Neuronal stem cell (in vitro differentiated cells): ENCODE measurements around the gene AZIN2.

Experiments
- DNase-seq: peaks from one replicate; pipeline ENCODE4 v3.0.0-alpha.2; 2013; ENCODE audit warnings: low spot score
- H2AFZ ChIP-seq: one replicate; pipeline ENCODE4 v1.6.1; 2013; ENCODE audit warnings: mild to moderate bottlenecking, low read length, inconsistent platforms
- H2AK5ac ChIP-seq: 2 replicates; pipeline ENCODE4 v1.6.1; 2013; ENCODE audit warnings: low read depth, mild to moderate bottlenecking, inconsistent platforms, low read length, moderate library complexity, mixed read lengths
- H2BK120ac ChIP-seq: 2 replicates; pipeline ENCODE4 v1.6.1; 2013; ENCODE audit warnings: low read depth, mild to moderate bottlenecking, inconsistent platforms, low read length, moderate library complexity, mixed read lengths
- H2BK12ac ChIP-seq: one replicate; pipeline ENCODE4 v1.6.1; 2013; ENCODE audit warnings: low read length, inconsistent platforms
- H2BK15ac ChIP-seq: 2 replicates; pipeline ENCODE4 v1.6.1; 2013; ENCODE audit warnings: mild to moderate bottlenecking, low read length, inconsistent platforms, mixed read lengths
- H2BK5ac ChIP-seq: one replicate; pipeline ENCODE4 v1.6.1; 2013; ENCODE audit warnings: inconsistent platforms, mild to moderate bottlenecking, low read length, moderate library complexity
- H3K14ac ChIP-seq: one replicate; pipeline ENCODE4 v1.6.1; 2013; ENCODE audit warnings: low read length, inconsistent platforms
- H3K18ac ChIP-seq: 2 replicates; pipeline ENCODE4 v1.6.1; 2013; ENCODE audit warnings: low read length, inconsistent platforms
- H3K23ac ChIP-seq: 2 replicates; pipeline ENCODE4 v1.6.1; 2013; ENCODE audit warnings: low read depth, mild to moderate bottlenecking, mixed read lengths, low read length, inconsistent platforms; ENCODE audit not compliant: poor library complexity
- H3K27ac ChIP-seq: replicated peaks from 3 replicates; pipeline ENCODE4 v1.5.1; 2013; ENCODE audit warnings: low read length, inconsistent platforms
- H3K27me3 ChIP-seq, 3 experiments: 2 replicates each; pipeline ENCODE4 v1.6.1; 2013; ENCODE audit warnings: low read length in 3 of 3, mild to moderate bottlenecking in 2 of 3, inconsistent platforms in 1 of 3, low read depth in 1 of 3, mixed read lengths in 1 of 3, moderate library complexity in 1 of 3; ENCODE audit not compliant: control insufficient read depth in 3 of 3, insufficient read depth in 3 of 3
- H3K36me3 ChIP-seq, 2 donors: replicated peaks in 1 of 2; 2 replicates each; pipeline ENCODE4 v1.6.1; 2013; ENCODE audit warnings: low read length in 2 of 2; ENCODE audit not compliant: control insufficient read depth in 2 of 2, insufficient read depth in 2 of 2
- H3K4ac ChIP-seq: 2 replicates; pipeline ENCODE4 v1.6.1; 2013; ENCODE audit warnings: inconsistent platforms, mild to moderate bottlenecking, low read length, moderate library complexity
- H3K4me1 ChIP-seq, 2 donors: 1 replicate in 1 of 2; 2 replicates in 1 of 2; pipeline ENCODE4 v1.6.1; 2013; ENCODE audit warnings: low read length in 2 of 2, low read depth in 1 of 2; ENCODE audit not compliant: control insufficient read depth in 2 of 2, insufficient read depth in 1 of 2
- H3K4me2 ChIP-seq: one replicate; pipeline ENCODE4 v1.6.1; 2013; ENCODE audit warnings: mild to moderate bottlenecking, low read length, inconsistent platforms; ENCODE audit not compliant: insufficient read depth, poor library complexity, severe bottlenecking
- H3K4me3 ChIP-seq, 2 donors: 2 replicates each; pipeline ENCODE4 v1.5.1; 2013; ENCODE audit warnings: low read length in 2 of 2, mild to moderate bottlenecking in 2 of 2, inconsistent platforms in 1 of 2, moderate library complexity in 1 of 2
- H3K79me1 ChIP-seq: one replicate; pipeline ENCODE4 v1.6.1; 2013; ENCODE audit warnings: low read depth, mild to moderate bottlenecking, inconsistent platforms, low read length, moderate library complexity
- H3K9ac ChIP-seq: one replicate; pipeline ENCODE4 v1.6.1; 2013; ENCODE audit warnings: mild to moderate bottlenecking, low read depth, low read length, inconsistent platforms; ENCODE audit not compliant: poor library complexity
- H3K9me3 ChIP-seq, 2 donors: replicated peaks in 1 of 2; 2 replicates each; pipeline versions ENCODE3 to v1.6.1; 2013; ENCODE audit warnings: low read length in 2 of 2, mild to moderate bottlenecking in 2 of 2, inconsistent platforms in 1 of 2, low read depth in 1 of 2, mixed read lengths in 1 of 2, moderate library complexity in 1 of 2; ENCODE audit not compliant: control insufficient read depth in 2 of 2, insufficient read depth in 1 of 2
- H4K8ac ChIP-seq: one replicate; pipeline ENCODE4 v1.6.1; 2013; ENCODE audit warnings: low read depth, mild to moderate bottlenecking, inconsistent platforms, low read length, moderate library complexity
- H4K91ac ChIP-seq: one replicate; pipeline ENCODE4 v1.6.1; 2013; ENCODE audit warnings: low read length, low read depth, mild to moderate bottlenecking, inconsistent platforms; ENCODE audit not compliant: poor library complexity
- WGBS, 2 donors: extraction: QIAGEN DNeasy Blood & Tissue Kit; methylation state at CpG; one replicate each; pipeline ENCODE4 v1.1.7; 2013; ENCODE audit warnings: missing lambda C conversion rate in 2 of 2, mixed read lengths in 1 of 2; ENCODE audit not compliant: insufficient read length in 2 of 2, insufficient replicate concordance in 1 of 2; ENCODE audit errors: extremely low coverage in 2 of 2; 5-methylcytosine and 5-hydroxymethylcytosine counted together

The AZIN2 gene

DNA sequence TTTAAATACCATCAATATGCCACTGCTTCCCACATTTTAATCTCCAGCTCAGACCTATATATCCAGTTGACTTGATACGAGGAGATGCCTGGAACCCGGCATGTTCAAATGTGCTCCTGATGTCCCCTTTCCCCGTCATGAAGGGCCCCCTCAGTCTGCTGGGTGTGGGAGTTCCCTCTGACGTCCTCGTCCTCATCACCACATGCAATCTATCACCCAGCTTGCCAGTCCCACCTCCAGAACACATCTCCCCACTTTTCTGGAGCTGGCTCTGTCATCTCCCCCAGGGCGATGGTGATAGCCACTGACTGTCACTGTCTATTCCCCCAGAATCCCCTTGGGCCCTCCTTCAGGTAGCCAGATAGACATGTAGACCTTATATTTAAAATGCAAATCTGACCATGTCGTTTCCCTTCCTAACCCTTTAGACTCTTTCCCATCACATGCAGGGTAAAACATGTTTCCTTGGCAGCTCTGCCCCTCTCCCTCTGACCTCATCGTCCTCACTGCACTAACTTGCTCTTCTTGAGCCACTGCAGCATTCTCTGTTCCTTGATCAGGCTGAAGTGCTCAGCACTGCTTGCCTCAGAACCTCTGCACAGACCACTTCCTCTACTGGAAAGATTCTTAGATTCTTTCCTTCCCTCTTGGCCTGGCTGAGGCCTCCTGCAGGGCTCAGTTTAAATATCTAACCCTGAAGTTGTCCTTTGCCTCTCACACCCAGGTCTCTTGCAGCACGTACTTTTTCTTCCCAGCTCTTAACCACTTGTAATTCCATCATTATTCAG lies 7.4 kb downstream of the AZIN2 start:
- no peak overlapping the region for H3K18ac ChIP-seq
- H2AK5ac ChIP-seq = no peak overlapping the region
- H3K36me3 ChIP-seq = no peaks in the 10 kb centered on the region
- H2BK120ac ChIP-seq = no peak overlapping the region
- H3K4me2 ChIP-seq = no peak overlapping the region
- no peaks in the 10 kb centered on the region for H3K79me1 ChIP-seq
- DNase-seq = no peak
- peaks cover 0 to 9% (median 0%) of the 10 kb centered on the region in 3 experiments for H3K27me3 ChIP-seq
- no peak overlapping the region for H3K4ac ChIP-seq
- no peak overlapping the region for H2BK15ac ChIP-seq
- H4K8ac ChIP-seq = no peak overlapping the region
- H3K4me3 ChIP-seq = no peak overlapping the region
- peaks cover 3 to 8% of the 10 kb centered on the region in 2 donors for H3K4me1 ChIP-seq
- no peaks in the 10 kb centered on the region for H3K9me3 ChIP-seq
- H2BK12ac ChIP-seq = no peak overlapping the region
- H3K14ac ChIP-seq = no peak overlapping the region
- no peak overlapping the region for H3K9ac ChIP-seq
- H2AFZ ChIP-seq = no peak overlapping the region
- H3K23ac ChIP-seq = no peak overlapping the region
- no peak overlapping the region for H3K27ac ChIP-seq
- no CpG with 5 or more reads among the region's 9 CpGs for WGBS, 2 donors
- no peak overlapping the region for H2BK5ac ChIP-seq
- no peak overlapping the region for H4K91ac ChIP-seq

DNA sequence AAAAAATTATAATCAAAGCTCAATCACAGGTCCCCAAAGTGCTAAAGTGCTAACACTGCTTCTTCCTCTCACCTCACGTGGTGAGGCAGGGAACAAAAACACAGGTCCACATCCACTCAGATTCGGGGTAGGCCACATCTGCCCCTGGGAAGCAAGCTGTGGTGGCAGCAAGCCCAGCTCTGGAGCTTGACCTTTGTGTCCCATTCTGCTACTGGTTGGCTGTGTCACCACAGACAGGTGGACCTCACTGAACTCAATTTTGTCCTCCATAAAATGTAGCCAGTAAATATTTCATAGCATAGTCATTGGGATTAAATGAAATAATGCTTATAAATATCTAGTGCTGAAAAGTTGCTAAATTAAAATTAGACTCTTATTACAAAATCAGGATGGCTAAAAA lies 8.5 kb downstream of the AZIN2 start:
- Histone ChIP-seq H3K4me2 (no peak overlapping the region), H3K4me1 (peaks cover 3 to 8% of the 10 kb centered on the region in 2 donors), H3K9me3 (no peaks in the 10 kb centered on the region), H2BK120ac (no peak overlapping the region), H3K27ac (no peak overlapping the region), H3K4me3 (no peak overlapping the region), H3K14ac (no peak overlapping the region), H4K8ac (peak overlapping the region; percentile 48), H4K91ac (no peak overlapping the region), H2BK15ac (no peak overlapping the region), H2BK12ac (no peak overlapping the region), H3K4ac (no peak overlapping the region), H3K27me3 (peaks cover 0 to 2% (median 0%) of the 10 kb centered on the region in 3 experiments), H2BK5ac (no peak overlapping the region), H2AFZ (no peak overlapping the region), H2AK5ac (no peak overlapping the region), H3K18ac (no peak overlapping the region), H3K79me1 (no peaks in the 10 kb centered on the region), H3K9ac (no peak overlapping the region), H3K36me3 (no peaks in the 10 kb centered on the region), H3K23ac (no peak overlapping the region)
- DNase-seq = no peak
- no CpG with 5 or more reads among the region's 2 CpGs for WGBS, 2 donors

GRCh38 chr1:33092438-33092837 lies 11.5 kb downstream of the AZIN2 start:
- no peak overlapping the region for H3K4me2 ChIP-seq
- no peak overlapping the region for H2BK12ac ChIP-seq
- no peaks in the 10 kb centered on the region for H3K79me1 ChIP-seq

GRCh38 chr1:33093004-33093403 lies 12.1 kb downstream of the AZIN2 start:
- Histone ChIP-seq H2BK120ac (no peak overlapping the region), H3K4me2 (no peak overlapping the region), H3K36me3 (peaks cover 0 to 11% of the 10 kb centered on the region in 2 donors), H3K9ac (no peak overlapping the region), H3K23ac (no peak overlapping the region), H3K4ac (no peak overlapping the region), H3K79me1 (no peaks in the 10 kb centered on the region), H2AK5ac (no peak overlapping the region), H2BK15ac (no peak overlapping the region), H4K91ac (no peak overlapping the region), H4K8ac (no peak overlapping the region), H3K18ac (no peak overlapping the region), H3K27ac (no peak overlapping the region), H2BK5ac (no peak overlapping the region), H3K4me3 (no peak overlapping the region), H3K27me3 (no peaks in the 10 kb centered on the region), H3K4me1 (peaks cover 3 to 6% of the 10 kb centered on the region in 2 donors), H3K14ac (no peak overlapping the region), H3K9me3 (no peaks in the 10 kb centered on the region), H2BK12ac (no peak overlapping the region), H2AFZ (no peak overlapping the region)
- WGBS, 2 donors = no CpG with 5 or more reads among the region's 5 CpGs
- no peak for DNase-seq

More at GRCh38 chr1:33092438-33092837, 11.5 kb downstream of the AZIN2 start:
- peaks cover 3 to 6% of the 10 kb centered on the region in 2 donors for H3K4me1 ChIP-seq
- H3K23ac ChIP-seq = no peak overlapping the region
- no peak overlapping the region for H3K18ac ChIP-seq
- H3K4ac ChIP-seq = no peak overlapping the region
- H3K9me3 ChIP-seq = no peaks in the 10 kb centered on the region
- H3K4me3 ChIP-seq = no peak overlapping the region
- H4K91ac ChIP-seq = no peak overlapping the region
- no peak overlapping the region for H2AFZ ChIP-seq
- no peak overlapping the region for H4K8ac ChIP-seq
- peaks cover 0 to 8% of the 10 kb centered on the region in 2 donors for H3K36me3 ChIP-seq
- no peak overlapping the region for H3K14ac ChIP-seq
- no peak overlapping the region for H2BK120ac ChIP-seq
- no peak overlapping the region for H3K27ac ChIP-seq
- H2BK5ac ChIP-seq = no peak overlapping the region
- H2BK15ac ChIP-seq = no peak overlapping the region
- no peaks in the 10 kb centered on the region for H3K27me3 ChIP-seq
- WGBS, 2 donors = no CpG with 5 or more reads among the region's 10 CpGs
- no peak overlapping the region for H3K9ac ChIP-seq
- no peak for DNase-seq
- H2AK5ac ChIP-seq = no peak overlapping the region
